Fibroblast of villous mesenchyme (primary cell): ENCODE data around the gene CERS4. TPM values are rescaled to one million over a fixed set of nuclear protein-coding genes. Genes with fewer than 3 reads are reported as not detected.
"Not testable (repeated sequence)": the region's sequence is repeated elsewhere in the genome, so short reads cannot be mapped to it uniquely, and the experiment has no call there.

Experiments
- DNase-seq: peaks from one replicate; pipeline ENCODE4 v3.0.0-alpha.2; 2010; ENCODE audit warnings: low read depth
- H3K4me3 ChIP-seq: 2 replicates; pipeline ENCODE4 v1.5.1; 2011; ENCODE audit warnings: low read depth, mild to moderate bottlenecking, low read length
- CTCF ChIP-seq: IDR thresholded peaks from 2 replicates; pipeline ENCODE4 v1.5.1; 2012; ENCODE audit warnings: low read depth, mild to moderate bottlenecking, low read length; ENCODE audit not compliant: insufficient read depth
- total RNA-seq: library from RNA; depleted of rRNA; stranded (reverse); fragments of >200 nt; gene quantifications from 2 replicates; pipeline ENCODE4 v1.2.3, GENCODE V29; 2012

Gene CERS4
- total RNA-seq, 1 donor, result 6.0 TPM

- TF ChIP-seq CTCF, result no peak
- H3K4me3 ChIP-seq, result no peak overlapping the region
Measured at GRCh38 chr19:8212212-8212611, 3.0 kb downstream of the CERS4 start.

GRCh38 chr19:8212916-8213315 lies 3.7 kb downstream of the CERS4 start:
- H3K4me3 ChIP-seq, result no peak overlapping the region
- DNase-seq, result no peak
- TF ChIP-seq CTCF, result no peak

More at GRCh38 chr19:8212212-8212611, 3.0 kb downstream of the CERS4 start:
- DNase-seq, result no peak

GRCh38 chr19:8213827-8214672 lies 4.9 kb downstream of the CERS4 start:
- no peak for TF ChIP-seq CTCF
- H3K4me3 ChIP-seq, result no peak overlapping the region
- DNase-seq, result no peak

GRCh38 chr19:8214802-8215201 lies 5.6 kb downstream of the CERS4 start:
- no peak overlapping the region for H3K4me3 ChIP-seq
- DNase-seq, result no peak
- TF ChIP-seq CTCF, result no peak

- no peak for TF ChIP-seq CTCF
- DNase-seq, result no peak
- H3K4me3 ChIP-seq, result no peak overlapping the region
Measured at GRCh38 chr19:8215783-8216182, 6.6 kb downstream of the CERS4 start.

GRCh38 chr19:8216357-8216756 lies 7.2 kb downstream of the CERS4 start:
- TF ChIP-seq CTCF, result no peak

GRCh38 chr19:8218127-8218526 lies 9.0 kb downstream of the CERS4 start:
- DNase-seq, H3K4me3 ChIP-seq: not testable (repeated sequence)

More at GRCh38 chr19:8216357-8216756, 7.2 kb downstream of the CERS4 start:
- DNase-seq, result no peak
- H3K4me3 ChIP-seq, result no peak overlapping the region
